WI38 (cell line): ENCODE results near the gene CARD10.

Experiments used
- H3K4me3 ChIP-seq: 2 replicates; pipeline ENCODE4 v1.5.1; 2011; ENCODE audit warnings: low read depth, mild to moderate bottlenecking, control low read depth, low read length
- TF ChIP-seq, protein P1 (sequence below): IDR thresholded peaks from 2 replicates; pipeline ENCODE4 v1.5.1; 2012; ENCODE audit warnings: low read depth, mild to moderate bottlenecking, control low read depth, low read length

The CARD10 gene

DNA sequence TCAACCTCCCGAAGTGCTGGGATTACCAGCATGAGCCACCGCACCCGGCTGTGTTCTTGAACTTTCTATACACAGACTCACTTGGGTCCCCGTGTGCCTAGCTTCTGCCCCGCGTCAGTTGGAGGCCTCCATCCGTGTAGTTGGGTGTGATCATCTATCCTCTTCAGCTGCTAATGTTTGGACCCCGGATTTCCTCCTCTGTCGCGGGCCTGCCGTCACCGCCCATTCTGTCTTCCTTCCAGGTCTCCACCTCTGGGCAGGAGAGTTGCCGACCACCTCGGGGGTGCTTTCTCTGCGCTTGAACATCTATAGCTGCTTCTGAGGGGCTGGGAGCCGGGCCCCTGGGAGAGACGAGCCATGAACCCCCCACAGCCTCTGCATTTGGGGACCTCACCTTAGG lies 46.6 kb upstream of the CARD10 start:
- TF ChIP-seq, protein P1, sequence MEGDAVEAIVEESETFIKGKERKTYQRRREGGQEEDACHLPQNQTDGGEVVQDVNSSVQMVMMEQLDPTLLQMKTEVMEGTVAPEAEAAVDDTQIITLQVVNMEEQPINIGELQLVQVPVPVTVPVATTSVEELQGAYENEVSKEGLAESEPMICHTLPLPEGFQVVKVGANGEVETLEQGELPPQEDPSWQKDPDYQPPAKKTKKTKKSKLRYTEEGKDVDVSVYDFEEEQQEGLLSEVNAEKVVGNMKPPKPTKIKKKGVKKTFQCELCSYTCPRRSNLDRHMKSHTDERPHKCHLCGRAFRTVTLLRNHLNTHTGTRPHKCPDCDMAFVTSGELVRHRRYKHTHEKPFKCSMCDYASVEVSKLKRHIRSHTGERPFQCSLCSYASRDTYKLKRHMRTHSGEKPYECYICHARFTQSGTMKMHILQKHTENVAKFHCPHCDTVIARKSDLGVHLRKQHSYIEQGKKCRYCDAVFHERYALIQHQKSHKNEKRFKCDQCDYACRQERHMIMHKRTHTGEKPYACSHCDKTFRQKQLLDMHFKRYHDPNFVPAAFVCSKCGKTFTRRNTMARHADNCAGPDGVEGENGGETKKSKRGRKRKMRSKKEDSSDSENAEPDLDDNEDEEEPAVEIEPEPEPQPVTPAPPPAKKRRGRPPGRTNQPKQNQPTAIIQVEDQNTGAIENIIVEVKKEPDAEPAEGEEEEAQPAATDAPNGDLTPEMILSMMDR, result no peak

DNA sequence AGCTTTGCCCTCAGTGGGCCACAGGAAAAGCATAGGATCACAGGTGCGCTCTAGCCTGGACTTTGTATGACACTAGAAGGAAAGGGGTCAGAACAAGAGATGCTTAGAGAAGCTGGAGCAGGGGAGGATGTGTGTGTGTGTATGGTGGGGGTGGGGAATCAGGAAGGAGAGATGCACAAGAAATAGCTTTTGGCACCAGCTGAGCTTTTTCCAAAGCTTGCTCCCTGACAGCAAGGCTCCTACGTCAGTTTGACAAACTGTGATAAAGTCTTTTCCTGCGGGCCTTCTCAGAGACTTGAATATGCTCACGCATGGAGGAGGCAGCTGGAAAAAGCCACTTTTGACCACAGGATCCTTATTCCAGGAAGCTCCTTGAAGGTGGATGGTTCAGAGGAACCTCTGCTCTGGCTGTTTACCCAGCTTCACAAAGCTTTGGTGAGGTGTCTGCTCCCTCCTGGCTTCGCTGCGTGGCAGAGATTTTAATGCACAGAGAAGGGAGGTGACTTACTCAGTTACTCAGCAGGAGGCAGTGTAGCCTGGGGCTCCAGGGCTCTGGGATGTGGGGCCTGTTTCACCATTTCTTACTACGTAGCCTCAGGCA lies 45.0 kb upstream of the CARD10 start:
- TF ChIP-seq, protein P1, result no peak
- H3K4me3 ChIP-seq, result peak overlapping the region; percentile 40

More for the DNA sequence above, 46.6 kb upstream of the CARD10 start:
- no peak overlapping the region for H3K4me3 ChIP-seq

DNA sequence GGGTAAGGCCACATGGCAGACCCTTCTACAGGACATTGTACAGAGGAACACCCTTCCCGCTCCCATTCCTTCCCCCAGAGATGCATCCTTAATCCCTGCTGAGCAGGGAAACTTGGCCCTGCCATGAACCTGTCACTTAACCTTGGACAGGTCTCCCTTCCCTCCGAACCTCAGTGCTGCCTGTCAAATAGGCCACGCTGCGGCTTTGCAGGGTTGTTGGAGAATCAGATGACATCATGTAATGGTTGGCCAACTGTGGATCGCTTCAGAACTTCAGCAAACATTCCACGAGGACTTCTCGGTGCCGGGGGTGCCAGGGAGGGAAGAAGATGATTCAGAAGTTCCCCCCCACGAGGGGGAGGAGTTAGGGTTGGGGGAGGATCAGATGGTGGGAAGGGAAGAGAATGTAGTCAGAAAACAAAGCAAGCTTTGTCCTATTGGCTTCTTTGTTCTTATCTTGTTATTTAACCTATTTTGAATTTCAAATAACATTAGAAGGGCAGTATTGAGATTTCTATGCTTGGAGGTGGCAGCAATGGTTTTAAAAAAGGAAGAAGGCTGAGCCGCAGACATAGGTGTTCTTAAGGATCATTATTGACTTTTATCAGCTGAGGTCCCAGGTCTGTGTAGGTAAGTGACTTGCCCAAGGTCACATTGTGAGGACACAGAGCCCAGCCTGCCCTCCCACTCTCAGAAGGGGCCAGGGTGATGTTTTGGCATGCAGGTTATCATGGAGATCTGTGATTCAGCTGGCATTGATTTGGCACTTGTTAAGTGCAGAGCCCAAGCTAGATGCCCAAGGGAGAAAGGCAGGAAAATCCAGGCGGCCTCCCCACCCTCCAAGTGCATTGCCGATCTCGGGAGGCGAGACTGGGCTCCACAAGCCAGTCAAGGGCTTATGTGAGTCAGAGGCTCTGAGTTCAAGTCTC lies 44.2 kb upstream of the CARD10 start:
- TF ChIP-seq, protein P1, result no peak
- peak overlapping the region; percentile 94 for H3K4me3 ChIP-seq

DNA sequence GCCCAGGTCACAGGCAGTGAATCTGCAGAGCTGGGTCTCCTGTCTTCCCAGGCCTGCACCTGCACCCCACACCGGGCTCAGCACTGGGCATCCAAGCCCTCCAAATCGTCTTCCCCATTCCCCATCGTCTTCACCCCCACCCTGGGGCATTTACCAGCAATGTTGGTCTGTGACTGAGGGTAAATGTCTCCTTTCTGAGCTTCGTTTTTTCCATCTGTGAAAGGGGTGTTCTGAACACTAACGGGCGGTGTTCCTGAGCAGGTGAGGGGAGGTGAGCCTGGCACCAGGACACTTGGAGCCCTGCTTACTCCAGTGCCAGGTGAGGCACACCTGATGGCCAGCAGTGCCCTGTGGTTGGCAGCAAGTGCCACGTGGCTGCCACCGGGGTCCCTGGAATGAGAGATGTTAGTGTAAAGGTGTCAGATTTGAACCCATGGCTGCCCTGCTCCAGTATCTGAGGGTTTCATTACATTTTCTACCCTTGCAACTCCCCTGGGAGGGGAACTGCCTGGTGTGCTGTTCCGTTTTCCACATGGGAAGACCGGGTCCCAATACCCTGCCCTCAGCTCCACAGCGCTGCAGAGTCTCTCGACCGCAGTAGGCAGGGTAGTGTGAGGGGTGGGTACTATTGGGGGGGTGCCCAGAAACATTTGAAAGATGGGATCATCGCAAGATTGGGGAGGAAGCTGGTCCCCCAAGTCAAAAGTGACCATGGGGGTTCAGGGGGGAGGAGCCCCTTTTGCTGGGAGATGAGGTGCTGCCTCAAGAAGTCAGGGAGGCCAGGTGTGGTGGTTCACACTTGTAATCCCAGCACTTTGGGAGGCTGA lies 43.0 kb upstream of the CARD10 start:
- TF ChIP-seq, protein P1, result no peak
- peak overlapping the region; percentile 94 for H3K4me3 ChIP-seq

DNA sequence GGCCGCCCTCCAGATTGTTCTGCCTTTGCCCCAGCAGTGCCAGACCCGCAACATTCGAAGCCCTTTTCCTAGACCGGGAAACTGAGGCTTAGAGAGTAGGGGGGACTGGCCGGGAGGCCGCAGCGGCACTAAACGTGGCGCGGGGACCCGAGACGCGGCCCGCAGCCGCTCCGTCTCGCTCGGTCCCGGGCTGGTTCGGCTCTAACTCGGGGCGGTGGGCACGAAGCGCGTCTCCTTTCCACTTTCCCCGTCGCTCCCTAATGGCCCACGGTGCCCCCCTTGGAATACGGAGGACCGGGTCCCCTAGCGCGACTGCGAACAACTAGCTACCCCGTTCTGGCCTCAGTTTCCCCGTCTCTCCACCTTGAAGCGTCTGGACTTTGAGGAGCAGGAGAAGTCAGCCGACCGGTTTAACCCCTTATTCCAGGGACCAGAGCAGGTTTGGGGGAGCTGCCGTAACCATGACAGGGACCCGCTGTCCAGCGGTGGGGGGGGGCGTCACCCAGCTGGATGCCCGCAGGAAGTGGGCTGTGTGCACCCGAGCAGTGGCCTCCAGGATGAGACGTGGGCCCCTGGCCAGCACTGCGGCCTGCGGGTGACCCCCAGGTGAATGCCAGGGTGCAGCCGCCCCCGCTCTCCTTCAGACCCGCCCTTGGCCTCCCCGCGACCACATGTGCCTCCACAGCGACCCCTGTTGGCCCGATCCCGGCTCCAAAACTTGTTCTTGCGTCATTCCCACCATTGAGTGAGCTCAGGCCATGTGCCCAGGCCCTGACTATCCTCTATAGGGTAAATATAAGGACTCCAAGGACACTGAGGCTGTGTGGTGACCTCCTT lies 42.2 kb upstream of the CARD10 start:
- TF ChIP-seq, protein P1, result peak; percentile 75

DNA sequence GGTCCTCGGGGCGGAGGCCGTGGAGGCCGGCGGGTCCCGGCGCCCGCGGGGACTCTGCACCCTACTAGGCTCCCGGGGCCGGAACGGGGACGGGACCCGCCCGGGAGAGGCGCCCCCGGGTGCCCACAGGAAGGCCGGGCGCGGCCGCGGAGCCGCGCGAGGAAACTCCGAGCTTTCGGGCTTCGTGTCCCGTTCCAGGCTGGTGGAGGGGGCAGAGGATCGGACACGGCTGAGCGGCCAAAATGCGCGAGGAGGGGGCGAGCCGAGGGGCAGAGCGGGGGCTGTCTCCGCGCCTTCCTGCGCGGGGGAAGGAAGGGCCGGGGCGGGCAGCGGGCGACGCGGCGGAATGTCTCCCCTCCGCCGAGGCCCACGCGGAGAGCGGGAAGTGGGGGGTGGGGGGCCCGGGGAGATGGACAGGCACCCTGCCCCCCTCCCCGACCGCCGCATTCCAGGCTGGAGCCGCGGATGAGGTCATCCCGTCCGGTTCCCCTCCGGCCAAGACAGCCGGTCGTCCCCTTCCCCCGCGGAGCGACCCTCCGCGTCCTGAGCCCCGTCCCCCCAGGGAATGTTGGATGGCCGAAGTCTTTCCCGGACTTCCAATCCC lies 41.5 kb upstream of the CARD10 start:
- TF ChIP-seq, protein P1, result no peak
- H3K4me3 ChIP-seq, result peak overlapping the region; percentile 94

More for the DNA sequence above, 42.2 kb upstream of the CARD10 start:
- H3K4me3 ChIP-seq, result peak overlapping the region; percentile 94
